HCT116 (cell line): ENCODE results near the gene MYRFL. TPM values are rescaled to one million over a fixed set of nuclear protein-coding genes. Genes with fewer than 3 reads are reported as not detected.

Experiments
- CBX3 ChIP-seq: IDR thresholded peaks from 2 replicates; pipeline ENCODE4 v1.6.1; 2012; ENCODE audit warnings: low read depth
- CEBPB ChIP-seq: IDR thresholded peaks from 2 replicates; pipeline ENCODE4 v1.6.1; 2012; ENCODE audit warnings: low read depth
- EGR1 ChIP-seq: IDR thresholded peaks from 2 replicates; pipeline ENCODE4 v1.6.1; 2012; ENCODE audit warnings: low read depth
- EZH2phosphoT487 ChIP-seq: fragments of 200-600 bp; IDR thresholded peaks from 2 replicates; pipeline ENCODE4 v1.6.1; 2018; ENCODE audit warnings: antibody characterized with exemption, borderline replicate concordance
- FOSL1 ChIP-seq: IDR thresholded peaks from 2 replicates; pipeline ENCODE4 v1.6.1; 2012; ENCODE audit warnings: low read depth
- JUND ChIP-seq: IDR thresholded peaks from 2 replicates; pipeline ENCODE4 v1.6.1; 2012
- TCF7L2 ChIP-seq: IDR thresholded peaks from 2 replicates; pipeline ENCODE4 v1.7.0; 2011; ENCODE audit warnings: borderline replicate concordance, inconsistent platforms; ENCODE audit not compliant: insufficient read depth, insufficient read length; ENCODE audit errors: extremely low read depth
- YY1 ChIP-seq: IDR thresholded peaks from 2 replicates; pipeline ENCODE4 v1.6.1; 2011; ENCODE audit warnings: low read length, low read depth, moderate library complexity, mild to moderate bottlenecking; ENCODE audit not compliant: insufficient replicate concordance; ENCODE audit errors: extremely low read depth
- ZNF274 ChIP-seq: fragments of 200-500 bp; sonication (Bioruptor generic); IDR thresholded peaks from 2 replicates; pipeline ENCODE4 v1.6.1; 2014; ENCODE audit warnings: mild to moderate bottlenecking, low read depth, low read length, inconsistent platforms
- total RNA-seq: library from RNA; stranded (reverse); gene quantifications from one replicate; pipeline ENCODE4 v1.2.1, GENCODE V29; 2021; ENCODE audit not compliant: unreplicated experiment
- TF ChIP-seq, protein P1 (sequence below): IDR thresholded peaks from 2 replicates; pipeline ENCODE4 v1.6.1; 2012; ENCODE audit warnings: low read depth

MYRFL gene
- total RNA-seq, 1 experiment from 2014 or later: 0.30 TPM

DNA sequence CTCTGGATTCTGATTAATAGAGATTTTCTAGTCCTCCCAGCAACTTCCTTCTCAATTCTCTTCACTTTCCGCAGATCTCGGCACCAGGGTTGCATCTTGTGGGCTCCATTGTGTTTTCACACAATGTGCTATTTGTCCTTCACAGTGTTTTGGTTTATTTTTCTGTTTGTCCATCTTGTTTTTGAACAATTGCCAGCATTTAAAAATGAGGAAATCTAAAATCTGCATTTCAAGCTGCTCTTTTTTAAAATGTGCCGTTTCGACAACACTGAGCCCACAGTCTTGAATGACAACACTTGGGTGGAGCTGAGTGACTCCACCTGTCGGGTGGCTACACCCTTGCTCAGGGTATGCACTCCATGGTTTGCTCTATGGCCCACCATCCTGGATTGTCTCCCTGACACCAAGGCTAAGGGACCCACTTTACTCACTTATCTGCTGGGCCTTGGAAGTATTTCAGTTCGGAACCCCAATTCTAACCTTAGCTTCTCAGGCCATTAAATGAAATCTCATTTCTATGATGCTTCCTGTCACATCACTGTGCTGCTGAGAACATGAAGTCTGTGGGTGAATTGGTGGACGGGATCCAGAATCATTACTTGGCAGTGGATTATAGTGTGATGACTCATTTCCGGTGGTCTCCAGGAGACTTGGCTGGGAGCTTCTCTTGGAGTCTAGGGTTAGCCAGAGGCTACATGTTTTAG is 3.4 kb upstream of the MYRFL start (continued):
- TF ChIP-seq, protein P1, sequence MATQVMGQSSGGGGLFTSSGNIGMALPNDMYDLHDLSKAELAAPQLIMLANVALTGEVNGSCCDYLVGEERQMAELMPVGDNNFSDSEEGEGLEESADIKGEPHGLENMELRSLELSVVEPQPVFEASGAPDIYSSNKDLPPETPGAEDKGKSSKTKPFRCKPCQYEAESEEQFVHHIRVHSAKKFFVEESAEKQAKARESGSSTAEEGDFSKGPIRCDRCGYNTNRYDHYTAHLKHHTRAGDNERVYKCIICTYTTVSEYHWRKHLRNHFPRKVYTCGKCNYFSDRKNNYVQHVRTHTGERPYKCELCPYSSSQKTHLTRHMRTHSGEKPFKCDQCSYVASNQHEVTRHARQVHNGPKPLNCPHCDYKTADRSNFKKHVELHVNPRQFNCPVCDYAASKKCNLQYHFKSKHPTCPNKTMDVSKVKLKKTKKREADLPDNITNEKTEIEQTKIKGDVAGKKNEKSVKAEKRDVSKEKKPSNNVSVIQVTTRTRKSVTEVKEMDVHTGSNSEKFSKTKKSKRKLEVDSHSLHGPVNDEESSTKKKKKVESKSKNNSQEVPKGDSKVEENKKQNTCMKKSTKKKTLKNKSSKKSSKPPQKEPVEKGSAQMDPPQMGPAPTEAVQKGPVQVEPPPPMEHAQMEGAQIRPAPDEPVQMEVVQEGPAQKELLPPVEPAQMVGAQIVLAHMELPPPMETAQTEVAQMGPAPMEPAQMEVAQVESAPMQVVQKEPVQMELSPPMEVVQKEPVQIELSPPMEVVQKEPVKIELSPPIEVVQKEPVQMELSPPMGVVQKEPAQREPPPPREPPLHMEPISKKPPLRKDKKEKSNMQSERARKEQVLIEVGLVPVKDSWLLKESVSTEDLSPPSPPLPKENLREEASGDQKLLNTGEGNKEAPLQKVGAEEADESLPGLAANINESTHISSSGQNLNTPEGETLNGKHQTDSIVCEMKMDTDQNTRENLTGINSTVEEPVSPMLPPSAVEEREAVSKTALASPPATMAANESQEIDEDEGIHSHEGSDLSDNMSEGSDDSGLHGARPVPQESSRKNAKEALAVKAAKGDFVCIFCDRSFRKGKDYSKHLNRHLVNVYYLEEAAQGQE: no peak
- TF ChIP-seq EZH2phosphoT487: no peak
- peak; percentile 59; the same call in 1 of the 2 replicates for TF ChIP-seq CBX3
- no peak for TF ChIP-seq YY1
- peak; percentile 37; the same call in 1 of the 2 replicates for TF ChIP-seq JUND
- TF ChIP-seq EGR1: 0 out of 2 replicates have a peak, but pooled peaks have one; percentile 26
- peak; percentile 67 for TF ChIP-seq FOSL1
- TF ChIP-seq CEBPB: no peak
- no peak for TF ChIP-seq TCF7L2
- no peak for TF ChIP-seq ZNF274
